GM12873 (cell line): ENCODE measurements around the gene BECN2.

Experiments used
- CTCF ChIP-seq: IDR thresholded peaks from 2 replicates; pipeline ENCODE4 v1.5.1; 2012; ENCODE audit warnings: low read depth, mild to moderate bottlenecking, moderate library complexity, low read length, control low read depth; ENCODE audit not compliant: insufficient read depth; ENCODE audit errors: missing control alignments

BECN2 gene

GRCh38 chr1:241950390-241950789 lies 7.2 kb upstream of the BECN2 start:
- TF ChIP-seq CTCF, result no peak

- TF ChIP-seq CTCF, result no peak
These were observed 4.6 kb downstream of the BECN2 start for GRCh38 chr1:241962153-241962552.

- TF ChIP-seq CTCF, result no peak
These were observed 6.2 kb downstream of the BECN2 start for GRCh38 chr1:241963722-241964121.

- TF ChIP-seq CTCF, result no peak
These were observed 7.1 kb downstream of the BECN2 start for GRCh38 chr1:241964550-241965282.

- TF ChIP-seq CTCF, result no peak
These were observed 11.0 kb downstream of the BECN2 start for GRCh38 chr1:241968611-241969010.

GRCh38 chr1:241972703-241973369 lies 15.3 kb downstream of the BECN2 start:
- TF ChIP-seq CTCF, result no peak

- no peak for TF ChIP-seq CTCF
These were observed 18.7 kb downstream of the BECN2 start for GRCh38 chr1:241976229-241976628.
